Mucosa of rectum (tissue), 2 donors: ENCODE data around the gene TBPL2.
A peak's percentile ranks its signal among the peaks of the same experiment; 100 is the strongest.
"Not testable (repeated sequence)": the region's sequence is repeated elsewhere in the genome, so short reads cannot be mapped to it uniquely, and the experiment has no call there.

ENCODE experiments used
- H3K27ac ChIP-seq, 2 donors: one replicate each; pipeline ENCODE4 v1.7.0; 2013; ENCODE audit warnings: inconsistent platforms in 2 of 2, low read depth in 2 of 2, low read length in 2 of 2
- H3K27me3 ChIP-seq, 2 donors: one replicate each; pipeline ENCODE4 v1.7.0; 2013; ENCODE audit warnings: low read length in 2 of 2; ENCODE audit not compliant: control insufficient read depth in 2 of 2, insufficient read depth in 2 of 2
- H3K36me3 ChIP-seq, 2 donors: one replicate each; pipeline ENCODE4 v1.7.0; 2013; ENCODE audit warnings: low read length in 2 of 2; ENCODE audit not compliant: control insufficient read depth in 2 of 2, insufficient read depth in 2 of 2
- H3K4me1 ChIP-seq, 2 donors: one replicate each; pipeline ENCODE4 v1.7.0; 2013; ENCODE audit warnings: low read length in 2 of 2, mild to moderate bottlenecking in 1 of 2; ENCODE audit not compliant: control insufficient read depth in 2 of 2, insufficient read depth in 2 of 2
- H3K4me3 ChIP-seq, 2 donors: one replicate each; pipeline ENCODE4 v1.7.0; 2013; ENCODE audit warnings: low read length in 2 of 2
- H3K9ac ChIP-seq, 2 donors: one replicate each; pipeline ENCODE4 v1.7.0; 2013; ENCODE audit warnings: low read length in 2 of 2, low read depth in 1 of 2, mild to moderate bottlenecking in 1 of 2
- H3K9me3 ChIP-seq, 2 donors: one replicate each; pipeline ENCODE4 v1.7.0; 2013; ENCODE audit warnings: low read length in 2 of 2; ENCODE audit not compliant: control insufficient read depth in 2 of 2
- donor health status: healthy.
- donor health status: Normal muscosa, but diverticular disease.

The TBPL2 gene

DNA sequence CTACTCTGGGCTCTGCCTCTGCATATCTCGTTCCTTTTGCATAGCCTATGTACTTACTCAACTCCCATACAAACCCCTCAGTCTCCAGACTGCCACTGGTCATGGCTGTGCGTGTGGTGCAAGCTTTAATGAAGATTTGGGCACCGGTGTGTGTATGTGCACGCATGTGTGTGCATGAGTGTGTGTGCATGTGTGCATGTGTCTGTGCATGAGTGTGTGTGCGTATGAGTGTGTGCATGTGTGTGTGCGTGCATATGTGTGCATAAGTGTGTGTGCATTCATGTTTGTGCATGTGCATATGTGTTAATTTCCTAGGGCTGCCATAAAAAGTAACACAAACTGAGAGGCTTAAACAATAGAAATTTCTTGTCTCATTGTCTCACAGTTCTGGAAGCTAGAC lies 17.1 kb upstream of the TBPL2 start:
- Histone ChIP-seq H3K9me3 (no peaks in the 10 kb centered on the region), H3K4me3 (no peak overlapping the region), H3K4me1 (peaks cover 13 to 19% of the 10 kb centered on the region in 2 donors), H3K27ac (no peak overlapping the region), H3K9ac (no peak overlapping the region), H3K27me3 (no peaks in the 10 kb centered on the region), H3K36me3 (no peaks in the 10 kb centered on the region)

DNA sequence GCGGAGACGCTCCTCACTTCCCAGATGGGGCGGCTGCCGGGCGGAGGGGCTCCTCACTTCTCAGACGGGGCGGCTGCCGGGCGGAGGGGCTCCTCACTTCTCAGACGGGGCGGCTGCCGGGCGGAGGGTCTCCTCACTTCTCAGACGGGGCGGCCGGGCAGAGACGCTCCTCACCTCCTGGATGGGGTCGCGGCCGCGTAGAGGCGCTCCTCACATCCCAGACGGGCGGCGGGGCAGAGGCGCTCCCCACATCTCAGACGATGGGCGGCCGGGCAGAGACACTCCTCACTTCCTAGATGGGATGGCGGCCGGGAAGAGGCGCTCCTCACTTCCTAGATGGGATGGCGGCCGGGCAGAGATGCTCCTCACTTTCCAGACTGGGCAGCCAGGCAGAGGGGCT lies 16.0 kb upstream of the TBPL2 start:
- H3K4me1 ChIP-seq = peaks cover 13 to 27% of the 10 kb centered on the region in 2 donors
- not testable (repeated sequence) for H3K27me3 ChIP-seq, H3K27ac ChIP-seq, H3K9ac ChIP-seq, H3K4me3 ChIP-seq, H3K9me3 ChIP-seq, H3K36me3 ChIP-seq

DNA sequence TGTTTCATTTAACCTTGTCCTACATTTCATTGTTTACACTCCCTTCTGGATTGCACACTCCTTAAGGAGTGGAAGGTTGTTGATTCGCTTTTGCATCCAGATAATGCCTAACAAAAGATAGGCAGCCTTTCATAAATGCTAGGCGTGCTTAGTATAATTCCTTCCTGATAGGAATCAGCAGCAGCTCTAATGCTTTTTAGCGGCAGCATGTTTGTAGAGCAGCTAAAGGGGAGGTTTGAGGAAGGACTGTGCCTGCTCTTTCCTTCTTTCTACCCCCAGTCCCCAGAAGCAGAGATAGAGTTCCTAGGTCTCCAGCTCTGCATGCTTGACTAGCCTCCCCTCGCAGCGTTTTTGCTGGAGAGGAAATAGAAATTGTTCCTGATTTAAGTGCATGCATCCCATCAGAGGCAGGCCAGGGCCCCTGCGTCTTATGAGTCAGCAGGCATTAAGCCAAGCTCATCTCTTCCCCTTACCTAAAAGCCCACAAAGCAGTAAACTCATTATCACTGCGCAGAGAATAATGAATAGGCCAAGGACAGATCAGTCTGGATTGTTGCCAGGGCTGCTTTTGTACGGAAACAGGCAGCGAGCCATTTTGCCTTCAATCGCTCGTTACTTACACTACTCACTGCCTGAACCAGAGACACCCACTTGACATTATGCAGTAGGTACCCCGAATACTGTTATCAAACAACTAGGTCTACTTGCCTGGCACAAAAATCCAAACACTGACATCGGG lies 14.0 kb upstream of the TBPL2 start:
- no peaks in the 10 kb centered on the region for H3K27me3 ChIP-seq
- peak overlapping the region; percentile 41 to 56 for H3K4me3 ChIP-seq
- H3K4me1 ChIP-seq = peaks cover 16 to 40% of the 10 kb centered on the region in 2 donors
- no peaks in the 10 kb centered on the region for H3K9me3 ChIP-seq
- H3K9ac ChIP-seq = peak overlapping the region; percentile 24 to 42
- no peaks in the 10 kb centered on the region for H3K36me3 ChIP-seq
- H3K27ac ChIP-seq = peak overlapping the region; percentile 69 to 85

DNA sequence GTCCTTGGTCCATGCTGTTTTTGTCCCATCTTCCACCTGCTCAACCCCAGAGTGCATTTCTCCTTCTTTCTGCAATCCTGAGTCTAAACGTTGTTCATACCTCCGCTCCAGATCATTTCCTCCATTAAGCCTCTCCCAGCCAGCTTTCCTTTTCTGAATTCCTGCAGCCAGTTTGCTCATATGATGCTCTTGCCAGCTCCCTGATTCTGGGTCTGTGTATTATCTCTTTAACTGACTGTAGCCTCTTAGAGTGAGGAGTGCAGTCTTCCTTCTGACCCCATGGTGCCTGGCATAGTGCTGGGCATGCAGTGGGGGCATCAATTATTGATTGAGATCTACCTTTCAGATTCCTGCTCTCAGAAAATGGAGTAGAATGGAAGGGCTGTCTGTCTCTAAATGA lies 11.5 kb upstream of the TBPL2 start:
- Histone ChIP-seq H3K27ac (peak overlapping the region; percentile 33 to 36), H3K4me1 (peaks cover 19 to 40% of the 10 kb centered on the region in 2 donors)

DNA sequence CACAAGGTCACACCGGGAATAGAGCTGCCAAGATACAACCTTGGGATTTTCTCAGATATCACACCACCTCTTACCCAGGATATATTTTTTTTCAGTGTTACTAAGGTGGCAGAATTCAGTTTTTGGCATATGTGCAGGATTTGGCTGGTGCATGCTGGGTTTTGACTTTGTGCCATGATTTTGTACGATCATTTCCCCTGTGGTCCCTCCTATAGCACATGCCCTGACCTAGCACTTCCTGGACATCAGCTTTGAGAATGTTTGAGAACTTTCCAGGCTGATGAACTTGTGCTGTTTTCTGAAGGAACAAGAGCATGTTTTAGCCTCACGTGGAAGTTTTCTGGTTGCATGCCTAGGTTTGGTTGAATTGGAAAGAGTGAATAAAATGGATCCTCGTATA lies 11.0 kb upstream of the TBPL2 start:
- no peaks in the 10 kb centered on the region for H3K9me3 ChIP-seq
- no peak overlapping the region for H3K9ac ChIP-seq
- H3K36me3 ChIP-seq = no peaks in the 10 kb centered on the region
- no peaks in the 10 kb centered on the region for H3K27me3 ChIP-seq
- H3K27ac ChIP-seq = peak overlapping the region; percentile 33 to 36
- peak overlapping the region in 1 of 2 donors; percentile 1 for H3K4me3 ChIP-seq
- peaks cover 19 to 40% of the 10 kb centered on the region in 2 donors for H3K4me1 ChIP-seq

More for the DNA sequence above, 11.5 kb upstream of the TBPL2 start:
- Histone ChIP-seq H3K9me3 (no peaks in the 10 kb centered on the region), H3K9ac (no peak overlapping the region), H3K36me3 (no peaks in the 10 kb centered on the region), H3K27me3 (no peaks in the 10 kb centered on the region), H3K4me3 (no peak overlapping the region)

DNA sequence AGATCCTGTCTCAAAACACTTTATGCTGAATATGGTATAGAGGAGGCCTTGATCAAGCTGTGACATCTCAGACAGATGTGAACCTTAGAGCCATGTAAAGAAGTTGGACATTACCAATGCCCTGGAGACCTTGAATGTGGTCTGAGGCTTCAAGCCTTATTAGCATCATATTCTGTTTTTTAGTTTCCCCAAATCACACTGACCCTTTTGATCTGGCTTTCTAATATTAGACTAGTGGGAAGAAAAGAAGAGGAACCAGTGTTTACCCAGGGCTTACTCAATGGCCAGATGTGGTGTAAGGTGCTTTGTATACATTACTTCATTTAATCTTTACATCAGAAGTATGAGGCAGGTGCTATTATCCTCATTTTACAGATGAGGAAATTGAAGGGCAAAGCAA lies 10.6 kb upstream of the TBPL2 start:
- H3K36me3 ChIP-seq = no peaks in the 10 kb centered on the region
- H3K9ac ChIP-seq = no peak overlapping the region
- peaks cover 19 to 40% of the 10 kb centered on the region in 2 donors for H3K4me1 ChIP-seq
- no peaks in the 10 kb centered on the region for H3K9me3 ChIP-seq
- H3K4me3 ChIP-seq = no peak overlapping the region
- H3K27me3 ChIP-seq = no peaks in the 10 kb centered on the region
- H3K27ac ChIP-seq = peak overlapping the region; percentile 33 to 52

DNA sequence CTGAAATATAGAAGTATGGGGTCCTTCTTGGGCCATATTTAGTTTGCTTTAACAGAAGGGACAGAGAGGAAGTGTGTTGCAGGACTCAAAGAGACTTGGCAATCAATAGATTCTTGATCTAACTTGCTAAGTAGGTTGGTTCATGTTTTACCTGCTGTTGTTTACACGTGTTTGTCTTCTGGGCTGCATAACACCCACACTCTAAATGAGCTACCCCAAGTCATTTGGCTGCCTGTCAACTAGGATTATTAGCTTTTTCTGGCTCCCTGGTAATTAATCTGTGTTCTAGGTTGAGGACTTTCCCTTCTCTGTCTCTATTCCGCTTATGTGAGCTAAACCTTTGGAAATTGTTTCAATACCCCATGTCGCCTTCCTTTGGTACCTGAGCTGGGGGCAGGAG lies 10.1 kb upstream of the TBPL2 start:
- Histone ChIP-seq H3K27ac (peak overlapping the region; percentile 1 to 52), H3K27me3 (no peaks in the 10 kb centered on the region), H3K4me1 (peaks cover 19 to 40% of the 10 kb centered on the region in 2 donors), H3K4me3 (no peak overlapping the region), H3K9ac (no peak overlapping the region), H3K9me3 (no peaks in the 10 kb centered on the region), H3K36me3 (no peaks in the 10 kb centered on the region)

DNA sequence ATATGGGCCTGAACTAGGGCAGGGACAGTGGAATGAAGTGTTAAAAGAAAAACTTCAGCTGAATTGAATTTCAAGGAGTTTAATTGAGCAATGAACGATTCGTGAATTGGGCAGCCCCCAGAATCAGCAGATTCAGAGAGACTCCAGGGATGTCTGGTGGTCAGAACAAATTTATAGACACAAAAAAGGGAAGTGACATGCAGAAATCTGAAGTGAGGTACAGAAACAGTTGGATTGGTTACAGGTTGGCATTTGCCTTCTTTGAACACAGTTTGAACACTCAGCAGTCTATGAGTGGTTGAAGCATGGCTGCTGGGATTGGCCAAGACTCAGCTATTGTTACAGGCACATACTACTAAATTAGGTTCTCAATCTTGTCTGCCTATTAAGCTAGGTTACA lies 9.7 kb upstream of the TBPL2 start:
- H3K27ac ChIP-seq = peak overlapping the region in 1 of 2 donors; percentile 1
- H3K27me3 ChIP-seq = no peaks in the 10 kb centered on the region

DNA sequence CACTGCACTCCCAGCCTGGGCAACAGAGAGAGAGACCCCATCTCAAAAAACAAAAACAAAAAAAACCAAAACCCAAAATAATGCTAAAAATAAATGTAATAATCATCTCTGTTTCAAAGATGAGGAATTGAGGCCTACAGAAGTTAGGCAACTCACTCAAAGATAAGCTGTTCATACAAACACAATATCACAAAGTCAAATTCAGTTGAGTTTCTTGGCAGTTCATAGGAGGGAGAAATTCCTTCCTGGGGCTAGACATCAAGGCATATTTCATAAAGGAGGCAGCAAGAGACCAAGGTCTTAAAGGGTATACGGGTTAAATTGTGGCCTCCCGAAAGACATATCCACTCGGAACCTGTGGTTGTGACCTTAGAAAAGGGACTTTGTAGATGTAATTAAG lies 8.7 kb upstream of the TBPL2 start:
- Histone ChIP-seq H3K36me3 (no peaks in the 10 kb centered on the region), H3K9ac (no peak overlapping the region), H3K4me1 (peaks cover 7 to 29% of the 10 kb centered on the region in 2 donors), H3K9me3 (no peaks in the 10 kb centered on the region), H3K27me3 (no peaks in the 10 kb centered on the region), H3K4me3 (no peak overlapping the region), H3K27ac (no peak overlapping the region)

More for the DNA sequence above, 9.7 kb upstream of the TBPL2 start:
- no peak overlapping the region for H3K4me3 ChIP-seq
- no peaks in the 10 kb centered on the region for H3K36me3 ChIP-seq
- no peak overlapping the region for H3K9ac ChIP-seq
- peaks cover 16 to 38% of the 10 kb centered on the region in 2 donors for H3K4me1 ChIP-seq
- no peaks in the 10 kb centered on the region for H3K9me3 ChIP-seq

DNA sequence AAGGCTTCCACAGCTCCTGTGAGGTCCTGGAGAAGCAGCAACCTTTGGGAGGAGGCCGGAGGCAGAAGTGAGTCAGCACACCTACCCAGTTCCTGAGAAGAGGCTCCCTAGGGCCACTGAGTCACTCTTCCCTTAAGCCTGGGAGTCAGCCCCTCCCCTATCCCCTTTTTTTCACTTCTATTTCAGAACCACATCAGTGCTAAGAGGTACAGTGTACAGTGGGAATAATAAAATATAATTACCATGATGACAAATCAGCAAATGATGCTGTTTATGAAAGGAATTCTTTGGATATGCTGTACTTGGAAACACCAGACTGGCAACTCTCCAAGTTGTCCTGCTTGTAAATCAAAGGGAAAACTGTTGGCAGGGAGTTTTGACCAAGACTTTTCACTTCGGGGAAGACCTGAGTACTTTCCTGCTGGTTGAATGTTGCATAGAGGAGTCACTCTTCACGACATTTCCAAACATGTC lies 7.8 kb upstream of the TBPL2 start:
- Histone ChIP-seq H3K27me3 (no peaks in the 10 kb centered on the region), H3K36me3 (no peaks in the 10 kb centered on the region), H3K9ac (no peak overlapping the region), H3K9me3 (no peaks in the 10 kb centered on the region), H3K27ac (peak overlapping the region; percentile 29 to 68), H3K4me3 (no peak overlapping the region), H3K4me1 (peaks cover 6 to 21% of the 10 kb centered on the region in 2 donors)
